OCI-LY1 (cell line): Measurements from ENCODE around the gene BRIP1.

Experiments
- H2AFZ ChIP-seq: fragments of 200-600 bp; sonication (generic), shearing (Covaris generic); 2 replicates; pipeline ENCODE4 v1.6.0; 2014; ENCODE audit warnings: antibody characterized with exemption, mild to moderate bottlenecking, low read length
- H3F3A ChIP-seq: fragments of 200-600 bp; sonication (generic), shearing (Covaris generic); 2 replicates; pipeline ENCODE4 v1.6.0; 2014; ENCODE audit warnings: mild to moderate bottlenecking, antibody characterized with exemption, low read length, moderate library complexity; ENCODE audit not compliant: insufficient read depth
- H3K27ac ChIP-seq: fragments of 200-600 bp; sonication (generic); 2 replicates; pipeline ENCODE4 v1.5.1; 2014; ENCODE audit warnings: low read length, mixed run types, mild to moderate bottlenecking, low read depth; ENCODE audit not compliant: poor library complexity, severe bottlenecking
- H3K27me3 ChIP-seq: fragments of 200-600 bp; sonication (generic); 2 replicates; pipeline ENCODE4 v1.6.0; 2014; ENCODE audit warnings: antibody characterized with exemption, mild to moderate bottlenecking, low read length, moderate library complexity; ENCODE audit not compliant: insufficient read depth
- H3K36me3 ChIP-seq: fragments of 200-600 bp; sonication (generic); 2 replicates; pipeline ENCODE4 v1.6.1; 2014; ENCODE audit warnings: mild to moderate bottlenecking, antibody characterized with exemption, low read length, moderate library complexity, mixed read lengths; ENCODE audit not compliant: insufficient read depth
- H3K4me1 ChIP-seq: fragments of 200-600 bp; sonication (generic); 2 replicates; pipeline ENCODE4 v1.5.1; 2014; ENCODE audit warnings: mild to moderate bottlenecking, low read length, moderate library complexity; ENCODE audit not compliant: insufficient read depth, severe bottlenecking
- H3K4me2 ChIP-seq: fragments of 200-600 bp; sonication (generic), shearing (Covaris generic); 2 replicates; pipeline ENCODE4 v1.6.1; 2014; ENCODE audit warnings: low read length
- H3K4me3 ChIP-seq: fragments of 200-600 bp; sonication (generic); 2 replicates; pipeline ENCODE4 v1.5.1; 2014; ENCODE audit warnings: low read length, low read depth, mild to moderate bottlenecking, mixed read lengths; ENCODE audit not compliant: poor library complexity, severe bottlenecking
- H3K79me2 ChIP-seq: fragments of 200-600 bp; shearing (Covaris generic); 2 replicates; pipeline ENCODE4 v1.6.1; 2016; ENCODE audit warnings: mixed run types, low read length, mixed read lengths; ENCODE audit not compliant: insufficient read depth
- H3K9ac ChIP-seq: fragments of 200-600 bp; sonication (generic), shearing (Covaris generic); 2 replicates; pipeline ENCODE4 v1.6.1; 2014; ENCODE audit warnings: mild to moderate bottlenecking, low read length, mixed read lengths
- H3K9me2 ChIP-seq: fragments of 200-600 bp; sonication (generic), shearing (Covaris generic); 2 replicates; pipeline ENCODE4 v1.6.1; 2014; ENCODE audit warnings: low read depth, mild to moderate bottlenecking, low read length, mixed read lengths
- H3K9me3 ChIP-seq: fragments of 200-600 bp; shearing (Covaris generic); 2 replicates; pipeline ENCODE4 v1.6.1; 2014; ENCODE audit warnings: low read length, mixed read lengths
- H4K20me1 ChIP-seq: fragments of 200-600 bp; sonication (generic), shearing (Covaris generic); 2 replicates; pipeline ENCODE4 v1.6.0; 2016; ENCODE audit warnings: mild to moderate bottlenecking, low read length; ENCODE audit not compliant: insufficient read depth
- CTCF ChIP-seq: fragments of 200-600 bp; sonication (generic), shearing (Covaris generic); IDR thresholded peaks from 2 replicates; pipeline ENCODE4 v1.5.1; 2017; ENCODE audit warnings: mild to moderate bottlenecking, antibody characterized with exemption, low read length, moderate library complexity, mixed read lengths
- EZH2 ChIP-seq: fragments of 200-600 bp; sonication (generic), shearing (Covaris generic); IDR thresholded peaks from 2 replicates; pipeline ENCODE4 v1.8.0; 2017; ENCODE audit warnings: borderline replicate concordance, mixed run types, mild to moderate bottlenecking, antibody characterized with exemption, low read length, moderate library complexity, mixed read lengths

Gene BRIP1

GRCh38 chr17:61732169-61732568, 131.2 kb downstream of the BRIP1 start:
- Histone ChIP-seq H4K20me1 (no peaks in the 10 kb centered on the region), H3K9ac (no peak overlapping the region), H3K79me2 (no peaks in the 10 kb centered on the region), H2AFZ (no peak overlapping the region), H3K27ac (no peak overlapping the region), H3K4me3 (no peak overlapping the region), H3K36me3 (peaks cover 14% of the 10 kb centered on the region), H3K4me2 (no peak overlapping the region), H3K27me3 (no peaks in the 10 kb centered on the region), H3F3A (no peaks in the 10 kb centered on the region; the same call in 1 of the 2 replicates), H3K9me2 (no peaks in the 10 kb centered on the region), H3K9me3 (peaks cover 2% of the 10 kb centered on the region), H3K4me1 (no peaks in the 10 kb centered on the region)
- TF ChIP-seq CTCF (no peak), EZH2 (no peak)

GRCh38 chr17:61731330-61731729, 132.0 kb downstream of the BRIP1 start:
- H4K20me1 ChIP-seq: no peaks in the 10 kb centered on the region
- no peaks in the 10 kb centered on the region for H3K27me3 ChIP-seq
- no peaks in the 10 kb centered on the region for H3K4me1 ChIP-seq
- no peaks in the 10 kb centered on the region for H3K9me2 ChIP-seq
- H3K9me3 ChIP-seq: no peaks in the 10 kb centered on the region
- H3K79me2 ChIP-seq: no peaks in the 10 kb centered on the region
- H3K4me2 ChIP-seq: no peak overlapping the region
- no peak overlapping the region for H3K27ac ChIP-seq
- H3K4me3 ChIP-seq: no peak overlapping the region
- H3K36me3 ChIP-seq: peaks cover 6% of the 10 kb centered on the region; the same call in 1 of the 2 replicates
- H2AFZ ChIP-seq: no peak overlapping the region
- no peak for TF ChIP-seq CTCF
- TF ChIP-seq EZH2: no peak
- no peak overlapping the region for H3K9ac ChIP-seq
- H3F3A ChIP-seq: no peaks in the 10 kb centered on the region; the same call in 1 of the 2 replicates

GRCh38 chr17:61729690-61730268, 133.5 kb downstream of the BRIP1 start:
- TF ChIP-seq EZH2 (no peak), CTCF (no peak)

More at GRCh38 chr17:61729690-61730268, 133.5 kb downstream of the BRIP1 start:
- no peaks in the 10 kb centered on the region; the same call in 1 of the 2 replicates for H3F3A ChIP-seq
- H3K79me2 ChIP-seq: no peaks in the 10 kb centered on the region
- H3K27ac ChIP-seq: no peak overlapping the region
- no peaks in the 10 kb centered on the region for H3K4me1 ChIP-seq
- no peaks in the 10 kb centered on the region for H3K9me2 ChIP-seq
- no peaks in the 10 kb centered on the region for H3K9me3 ChIP-seq
- no peak overlapping the region for H3K9ac ChIP-seq
- H4K20me1 ChIP-seq: no peaks in the 10 kb centered on the region
- no peak overlapping the region for H3K4me2 ChIP-seq
- H3K36me3 ChIP-seq: peaks cover 5% of the 10 kb centered on the region; the same call in 1 of the 2 replicates
- no peak overlapping the region for H3K4me3 ChIP-seq
- no peak overlapping the region for H2AFZ ChIP-seq
- H3K27me3 ChIP-seq: no peaks in the 10 kb centered on the region
